Smooth muscle cell of the brain vasculature (primary cell): Measurements from ENCODE around the gene UTP25.

ENCODE experiments used
- DNase-seq: peaks from one replicate; pipeline ENCODE4 v3.0.0-alpha.2; 2012; ENCODE audit warnings: low read depth, low spot score

UTP25 gene

GRCh38 chr1:209839875-209840546 is 12.2 kb downstream of the UTP25 start:
- peak; percentile 57 for DNase-seq

DNA sequence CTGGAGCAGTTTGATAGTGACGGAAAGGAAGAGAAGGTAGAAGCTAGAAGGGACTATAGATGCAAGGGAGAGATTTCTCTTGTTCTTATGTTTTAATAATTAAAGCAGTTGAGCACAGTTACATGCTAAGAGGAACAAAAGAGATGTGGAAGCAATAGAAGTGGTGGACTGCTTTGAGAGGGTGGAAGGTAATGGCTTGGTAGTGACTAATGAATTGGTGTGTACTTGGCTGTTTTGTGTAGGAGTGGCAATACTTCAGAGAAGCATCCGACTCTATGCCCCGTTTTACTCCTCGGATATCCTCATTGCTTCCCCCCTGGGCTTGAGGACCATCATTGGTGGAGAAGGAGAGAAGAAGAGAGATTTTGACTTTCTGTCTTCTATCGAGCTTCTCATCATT is 12.8 kb downstream of the UTP25 start:
- DNase-seq, result no peak

- no peak for DNase-seq
Observed at GRCh38 chr1:209844695-209845407, 17.1 kb downstream of the UTP25 start.

DNA sequence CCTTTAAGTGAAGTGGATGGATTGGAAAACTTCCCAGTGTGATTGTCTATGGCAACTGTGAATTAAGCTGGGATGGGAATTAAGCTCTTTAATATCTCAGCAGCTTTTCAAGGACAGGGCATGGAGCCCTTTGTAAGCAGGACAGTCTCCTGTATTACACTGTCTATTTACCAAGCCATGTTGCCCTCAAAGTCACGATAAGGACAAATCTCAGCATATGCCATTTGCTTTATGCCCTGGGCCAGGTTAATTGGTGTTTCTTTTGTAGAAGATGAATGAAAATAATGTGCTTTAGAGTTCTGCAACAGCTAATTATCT is 17.6 kb downstream of the UTP25 start:
- no peak for DNase-seq

GRCh38 chr1:209849388-209849787 is 21.6 kb downstream of the UTP25 start:
- DNase-seq, result no peak

DNA sequence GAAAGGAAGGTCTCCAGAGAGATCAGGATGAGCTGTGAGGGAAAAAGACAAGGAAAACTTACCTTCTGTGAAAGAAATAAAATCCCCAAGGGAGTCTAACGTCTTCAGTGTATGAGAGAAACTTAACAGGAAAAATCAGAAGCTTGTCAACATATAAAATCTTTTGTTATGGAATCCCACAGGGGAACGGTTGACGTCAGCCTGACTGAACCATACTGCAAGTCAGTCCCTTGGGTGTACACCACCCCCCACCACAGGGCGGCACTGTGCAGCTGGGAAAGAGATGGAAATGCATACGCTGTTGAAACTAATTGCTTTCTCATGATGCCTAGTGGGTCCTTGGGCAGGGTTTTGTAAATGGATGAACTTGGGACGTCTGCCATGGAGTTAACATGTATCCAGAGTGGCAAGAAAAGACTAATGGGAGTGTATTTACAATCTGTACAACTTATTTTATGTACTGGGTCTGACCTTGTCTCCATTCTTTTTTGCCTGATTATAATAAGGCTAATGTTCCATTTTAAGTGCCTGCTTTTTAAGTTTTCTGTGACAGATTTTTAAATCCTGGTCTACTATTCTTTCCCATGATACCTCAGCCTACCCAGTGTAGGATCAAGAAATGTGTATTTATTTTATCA is 22.7 kb downstream of the UTP25 start:
- DNase-seq, result peak; percentile 89

GRCh38 chr1:209853676-209854075 is 25.9 kb downstream of the UTP25 start:
- DNase-seq, result no peak

- no peak for DNase-seq
Observed at GRCh38 chr1:209854196-209854595, 26.4 kb downstream of the UTP25 start.

DNA sequence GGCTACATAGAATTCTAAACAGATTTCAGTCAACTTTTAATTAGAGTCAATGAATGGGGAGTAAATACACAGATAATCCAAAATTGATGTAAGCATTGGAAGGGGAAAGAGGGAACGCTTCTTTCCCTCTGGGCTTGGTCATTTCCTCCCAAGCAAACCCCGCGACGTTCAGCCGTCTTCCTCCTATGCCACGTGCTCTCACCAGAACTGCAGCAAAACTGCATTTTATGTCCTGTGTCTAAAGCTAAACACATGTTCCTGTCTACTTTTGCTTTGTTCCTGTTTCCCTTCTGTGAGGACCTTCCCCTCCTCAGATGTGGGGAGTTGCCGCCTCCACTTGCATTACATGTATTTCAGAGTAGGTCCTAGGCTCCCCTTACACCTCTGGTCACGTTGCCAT is 27.2 kb downstream of the UTP25 start:
- DNase-seq, result no peak

- no peak for DNase-seq
Observed at GRCh38 chr1:209855623-209856022, 27.9 kb downstream of the UTP25 start.

- DNase-seq, result no peak
Observed at GRCh38 chr1:209858561-209859103, 30.9 kb downstream of the UTP25 start.

DNA sequence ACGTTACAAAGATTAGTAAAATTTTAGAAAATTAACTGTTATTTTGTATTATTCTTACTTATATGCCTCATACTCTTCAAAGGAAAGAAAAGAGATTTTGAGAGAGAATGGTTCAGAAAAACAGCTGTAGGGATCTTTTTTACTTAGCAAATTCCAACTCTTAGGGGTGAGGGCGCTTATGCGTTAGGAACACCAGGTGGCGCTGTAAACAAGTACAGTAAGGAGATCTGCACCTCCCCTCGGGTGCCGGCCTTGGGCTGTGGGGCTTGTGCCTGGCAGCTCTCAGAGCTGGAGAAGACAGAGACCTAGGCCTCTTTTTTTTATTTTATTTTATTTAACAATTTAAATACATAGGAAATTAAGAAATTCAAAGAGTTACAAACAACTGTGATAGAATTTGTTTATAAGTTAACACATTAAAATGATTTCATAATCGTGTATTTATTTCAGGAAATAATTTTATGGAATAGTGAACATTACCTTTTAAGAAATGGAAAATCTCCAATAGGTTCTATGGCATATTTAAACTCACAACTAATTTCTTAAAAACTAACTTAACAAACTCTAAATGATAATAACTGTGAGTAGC is 32.6 kb downstream of the UTP25 start:
- peak; percentile 87 for DNase-seq

DNA sequence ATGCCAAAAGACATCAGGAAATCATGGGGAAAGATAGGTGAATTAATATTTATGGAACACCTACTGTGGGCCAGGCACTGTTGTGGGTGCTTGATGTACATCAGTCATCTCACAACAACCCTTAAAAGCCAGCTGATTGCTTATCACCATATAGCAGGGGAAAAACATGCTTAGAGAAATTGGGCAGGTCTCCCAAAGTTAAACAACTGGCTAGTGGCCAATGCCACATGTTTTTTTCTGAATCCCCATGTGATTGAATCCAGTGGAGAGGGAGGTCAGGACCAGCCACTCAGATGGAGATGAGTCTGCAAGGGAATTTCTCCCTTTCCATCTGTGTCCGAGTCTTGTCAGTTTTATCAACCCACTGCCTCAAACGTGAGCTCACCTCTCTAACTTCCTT is 33.5 kb downstream of the UTP25 start:
- no peak for DNase-seq

- no peak for DNase-seq
Observed at GRCh38 chr1:209862391-209863356, 34.9 kb downstream of the UTP25 start.

DNA sequence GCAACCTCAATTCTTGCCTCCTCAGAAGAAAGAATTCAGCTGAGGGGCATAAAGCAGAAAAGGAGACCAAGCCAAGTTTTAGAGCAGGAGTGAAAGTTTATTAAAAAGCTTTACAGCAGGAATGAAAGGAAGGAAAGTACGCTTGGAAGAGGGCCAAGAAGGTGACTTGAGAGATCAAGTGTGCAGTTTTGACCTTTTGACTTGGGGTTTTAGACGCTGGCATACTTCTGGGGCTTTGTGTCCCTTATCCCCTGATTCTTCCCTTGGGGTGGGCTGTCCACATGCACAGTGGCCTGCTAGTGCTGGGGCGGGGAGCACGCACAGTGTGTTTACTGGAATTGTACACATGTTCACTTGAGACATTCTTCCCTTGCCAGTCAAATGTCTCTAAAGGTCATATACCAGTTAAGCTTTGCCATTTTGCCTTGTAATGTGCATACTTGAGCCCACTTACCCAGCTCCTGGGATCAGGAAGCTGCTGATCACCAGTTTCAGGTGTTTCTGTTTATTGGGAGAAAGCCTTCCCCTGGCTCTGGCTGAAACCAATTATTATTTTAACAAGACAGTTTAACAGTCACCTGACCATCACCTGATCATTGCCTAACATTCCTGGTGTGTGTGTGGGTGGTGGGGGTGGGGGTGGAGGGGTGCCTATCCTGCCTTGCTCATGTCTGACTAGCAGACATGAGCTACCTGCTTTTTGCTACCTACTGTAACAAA is 36.2 kb downstream of the UTP25 start:
- no peak for DNase-seq

DNA sequence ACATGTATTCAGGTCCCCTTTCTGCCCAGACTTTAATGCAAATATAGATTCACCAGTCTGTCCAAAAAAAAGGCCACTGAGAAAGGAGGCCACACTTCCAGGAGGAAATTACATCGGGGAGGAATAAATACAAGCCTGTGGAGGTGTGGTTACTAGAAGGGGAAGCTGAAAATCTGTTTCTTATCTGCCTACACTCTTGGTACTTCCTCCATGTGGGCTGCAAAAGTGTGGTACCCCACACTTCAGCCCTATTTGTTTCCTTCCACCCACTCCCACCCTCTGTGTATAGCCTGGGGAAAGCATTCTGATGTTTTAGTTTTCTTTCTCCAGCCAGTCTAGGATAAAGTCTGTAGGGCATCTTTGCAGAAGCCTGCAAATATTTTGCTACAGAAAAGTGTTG is 38.4 kb downstream of the UTP25 start:
- DNase-seq, result no peak

DNA sequence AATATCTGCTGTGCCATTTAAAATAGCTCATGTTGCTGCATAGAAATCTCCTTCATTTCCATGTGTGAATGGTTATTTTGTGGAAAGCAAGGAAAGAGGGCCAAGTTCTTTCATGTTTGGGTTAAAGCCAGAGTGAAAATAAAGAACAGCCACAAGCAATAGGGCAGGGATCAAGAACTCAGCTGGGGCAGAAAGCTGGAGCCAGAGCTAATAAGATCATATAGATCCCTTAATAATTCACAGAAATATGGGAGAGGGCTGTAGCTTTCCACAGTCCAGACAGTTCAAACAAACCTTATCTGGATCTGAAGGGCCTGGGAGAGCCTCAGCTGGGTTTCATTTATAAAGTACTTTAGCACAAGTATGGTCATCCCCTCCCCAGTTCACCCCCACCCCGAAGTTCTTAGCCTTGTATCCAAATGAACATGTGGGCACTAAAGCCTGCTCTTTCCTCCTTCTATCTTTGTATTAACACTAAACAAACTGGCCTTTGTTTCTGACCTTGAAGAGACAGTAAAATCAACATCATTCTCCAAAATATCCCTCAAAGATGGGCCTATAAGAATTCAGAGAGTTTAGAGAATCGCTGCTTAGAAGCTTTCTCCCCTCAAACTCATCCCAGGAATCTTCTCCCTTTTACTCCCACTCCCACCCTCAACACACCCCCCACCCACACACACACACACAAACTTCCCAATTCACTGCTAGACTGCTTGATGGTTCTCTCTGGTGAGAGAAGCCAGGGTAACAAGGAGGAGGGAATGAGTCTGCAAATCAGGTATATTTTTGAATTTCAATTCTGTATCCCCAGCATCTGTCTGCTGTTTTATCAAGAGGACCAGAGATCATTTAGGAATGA is 41.7 kb downstream of the UTP25 start:
- no peak for DNase-seq

DNA sequence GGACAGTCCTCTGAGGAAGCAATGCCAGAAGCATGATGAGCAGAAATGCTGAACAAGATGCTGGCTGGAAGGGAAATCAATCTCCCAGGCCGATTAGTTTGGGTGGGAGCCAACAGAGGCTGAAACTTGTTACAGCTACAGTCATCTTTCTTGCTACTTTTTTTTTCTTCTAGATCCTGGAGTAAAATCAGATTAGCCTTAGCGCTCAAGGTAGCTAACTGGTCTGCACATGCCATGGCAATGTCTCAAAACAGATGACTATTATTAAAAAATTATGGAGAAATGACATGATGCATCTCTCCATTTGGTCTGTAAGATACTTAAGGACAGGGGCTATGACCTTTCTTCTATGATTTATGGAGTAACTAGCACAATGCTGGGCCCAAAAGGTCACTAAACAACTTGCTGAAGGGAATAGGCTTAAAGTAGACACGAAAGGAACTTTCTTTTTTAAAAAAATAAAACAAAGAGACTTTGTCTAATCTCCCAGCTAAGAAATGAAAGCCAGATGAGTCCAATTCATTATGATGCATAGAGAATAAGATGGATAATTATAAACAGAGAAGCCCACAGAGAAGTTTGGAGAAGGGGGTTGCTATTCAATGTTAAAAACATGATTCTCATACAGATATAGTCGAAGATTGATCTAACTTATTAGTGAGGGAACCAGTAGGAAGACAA is 42.5 kb downstream of the UTP25 start:
- no peak for DNase-seq

- no peak for DNase-seq
Observed at GRCh38 chr1:209871006-209871405, 43.2 kb downstream of the UTP25 start.
